HG03571 (cell line): ENCODE results near the gene DYNC1H1.

ENCODE experiments used
- ATAC-seq: cut with Tn5 transposase; IDR thresholded peaks from one replicate; pipeline ENCODE4 v1.9.1; 2021; ENCODE audit not compliant: unreplicated experiment

The DYNC1H1 gene

DNA sequence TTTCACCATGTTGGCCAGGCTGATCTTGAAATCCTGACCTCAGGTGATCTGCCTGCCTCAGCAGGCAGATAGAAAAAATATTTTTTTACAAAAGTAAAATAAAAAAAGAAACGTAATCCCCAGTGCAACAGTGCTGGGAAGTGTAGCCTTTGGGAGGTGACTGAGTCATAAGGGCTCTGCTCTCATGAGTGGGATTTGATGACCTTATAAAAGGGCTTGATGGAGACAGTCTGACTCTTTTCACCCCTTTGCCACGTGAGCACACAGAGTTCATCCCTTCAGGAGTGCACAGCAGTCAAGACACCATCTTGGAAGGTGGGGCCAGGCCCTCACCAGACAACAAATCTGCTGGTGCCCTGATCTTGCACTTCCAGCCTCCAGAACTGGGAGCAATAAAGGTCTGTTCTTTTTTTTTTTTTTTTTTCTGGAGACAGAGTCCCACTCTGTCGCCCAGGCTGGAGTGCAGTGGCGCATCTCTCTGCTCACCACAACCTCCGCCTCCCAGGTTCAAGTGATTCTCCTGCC lies 24.7 kb upstream of the DYNC1H1 start:
- ATAC-seq = no peak

- ATAC-seq = no peak
Measured at GRCh38 chr14:101944451-101944850, 19.9 kb upstream of the DYNC1H1 start.

DNA sequence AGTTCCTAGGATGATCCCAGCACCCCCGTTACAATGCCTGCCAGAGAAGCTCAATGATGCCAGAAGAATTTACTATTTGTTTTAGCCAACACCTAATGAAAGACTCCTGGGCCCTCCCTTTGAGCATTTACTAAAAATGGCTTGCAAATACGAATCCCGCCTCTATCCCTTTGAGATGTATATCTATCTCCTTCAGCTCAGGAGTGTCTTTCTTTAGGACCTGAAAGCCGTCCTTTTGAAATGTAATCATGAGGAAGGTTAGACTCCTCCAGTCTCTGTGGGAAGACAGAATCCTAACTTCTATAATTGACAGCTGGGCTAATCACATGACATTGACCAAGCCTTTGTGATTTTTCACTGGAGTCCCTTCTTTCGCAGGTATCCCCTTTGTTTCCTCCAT lies 19.2 kb upstream of the DYNC1H1 start:
- ATAC-seq = no peak

GRCh38 chr14:101947577-101947903 lies 16.8 kb upstream of the DYNC1H1 start:
- peak; percentile 2 for ATAC-seq

GRCh38 chr14:101947904-101948665 lies 16.3 kb upstream of the DYNC1H1 start:
- ATAC-seq = peak; percentile 97

DNA sequence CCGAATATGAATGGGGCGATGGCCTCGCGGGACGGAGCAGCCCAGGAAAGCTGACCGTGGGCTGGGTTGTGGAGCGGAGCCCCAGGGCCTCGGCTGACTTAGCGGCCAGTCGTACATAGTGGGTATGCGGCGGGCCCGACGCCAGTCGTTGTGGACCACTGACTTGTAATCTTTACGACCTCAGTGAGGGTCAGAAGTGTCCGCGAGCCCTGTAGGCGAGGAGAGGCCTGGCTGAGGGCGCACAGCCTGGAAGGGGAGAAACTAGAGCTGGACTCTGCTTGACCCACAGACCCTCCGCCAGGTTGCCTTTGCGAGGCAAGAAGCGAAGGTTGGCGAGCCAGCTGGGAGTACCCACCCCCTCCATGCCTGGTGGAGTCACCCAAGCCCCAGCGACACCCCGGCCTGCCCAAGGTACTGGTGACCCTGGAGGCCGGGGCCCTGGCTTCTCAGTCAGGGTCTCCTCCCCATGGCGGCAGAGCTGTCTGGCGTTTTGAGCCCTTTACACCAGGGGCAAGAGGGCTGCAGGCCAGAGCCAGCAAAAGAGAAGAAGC lies 15.6 kb upstream of the DYNC1H1 start:
- no peak for ATAC-seq

- ATAC-seq = no peak
Measured at GRCh38 chr14:101950100-101950499, 14.3 kb upstream of the DYNC1H1 start.

- ATAC-seq = no peak
Measured at GRCh38 chr14:101950516-101951215, 13.7 kb upstream of the DYNC1H1 start.

DNA sequence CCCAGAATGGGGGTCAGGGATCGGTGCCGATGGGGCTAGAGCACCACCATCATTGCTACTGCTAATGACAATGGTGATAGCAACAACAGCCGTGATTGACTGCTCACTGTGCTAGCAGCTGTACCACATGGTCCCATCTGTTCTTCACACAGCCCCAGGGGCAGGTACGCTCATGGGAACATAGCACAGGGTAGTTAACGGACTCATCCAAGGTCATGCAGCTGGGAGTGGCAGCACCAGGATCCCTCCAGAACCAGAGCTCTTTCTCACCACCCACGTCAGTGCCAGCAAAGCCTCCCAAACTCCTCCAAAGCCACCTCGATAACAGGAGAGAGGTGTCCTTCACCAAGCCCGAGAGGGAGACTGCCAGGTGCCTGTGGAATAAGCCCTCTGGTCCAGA lies 11.2 kb upstream of the DYNC1H1 start:
- ATAC-seq = no peak

- no peak for ATAC-seq
Measured at GRCh38 chr14:101954501-101954900, 9.9 kb upstream of the DYNC1H1 start.

DNA sequence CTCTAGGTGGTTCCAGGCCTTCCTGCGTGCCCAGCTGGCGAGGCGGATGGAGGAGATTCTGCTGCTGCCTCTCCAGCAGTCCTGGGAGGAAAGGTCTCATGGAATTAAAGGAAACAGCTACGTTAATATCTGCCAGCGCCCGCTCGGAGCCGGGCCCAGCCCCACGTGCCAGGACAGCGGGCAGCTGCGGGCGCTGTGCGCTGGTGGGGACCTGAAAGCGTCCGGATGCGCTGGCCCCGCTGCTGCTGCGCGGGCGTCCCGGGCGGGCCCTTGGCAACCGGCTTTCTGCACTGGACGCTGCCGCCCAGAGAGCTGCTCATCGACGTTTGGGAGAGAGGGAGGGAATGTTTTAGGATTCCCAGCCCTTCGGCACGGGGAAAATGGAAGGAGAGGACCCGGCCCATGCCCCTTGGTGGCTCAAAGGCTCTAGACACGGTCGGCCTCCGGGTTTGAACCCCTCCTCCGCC lies 8.6 kb upstream of the DYNC1H1 start:
- no peak for ATAC-seq

DNA sequence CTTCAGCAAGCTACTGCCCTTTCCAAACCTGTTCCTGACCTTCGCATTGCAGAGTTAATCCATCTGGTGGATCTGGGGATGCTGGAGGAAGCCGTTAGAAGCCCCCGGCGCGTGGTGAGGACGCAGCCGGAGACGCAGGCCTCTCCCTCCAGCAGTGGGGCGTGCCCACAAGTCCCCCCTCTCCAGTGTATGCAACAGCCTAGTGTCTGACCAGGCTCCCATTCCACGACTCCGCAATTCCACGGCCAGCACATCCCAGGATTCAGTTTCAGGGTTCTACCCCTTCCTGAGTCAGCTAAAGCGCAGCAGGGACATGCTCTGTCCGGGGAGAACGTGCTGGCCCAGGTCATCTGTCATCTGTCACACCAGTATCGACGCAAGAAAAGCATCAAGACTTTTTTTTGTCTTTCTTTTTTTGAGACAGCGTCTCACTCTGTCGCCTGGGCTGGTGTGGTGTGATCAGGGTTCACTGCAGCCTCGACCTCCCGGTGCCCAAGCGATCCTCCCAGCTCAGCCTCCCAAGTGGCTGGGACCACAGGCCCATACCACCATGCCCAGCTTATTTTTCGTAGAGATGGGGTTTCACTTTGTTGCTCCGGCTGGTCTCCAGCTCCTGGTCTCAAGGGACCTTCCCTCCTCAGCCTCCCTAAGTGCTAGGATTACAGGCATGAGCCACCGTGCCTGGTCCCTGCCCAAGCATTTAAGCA lies 8.0 kb upstream of the DYNC1H1 start:
- no peak for ATAC-seq

DNA sequence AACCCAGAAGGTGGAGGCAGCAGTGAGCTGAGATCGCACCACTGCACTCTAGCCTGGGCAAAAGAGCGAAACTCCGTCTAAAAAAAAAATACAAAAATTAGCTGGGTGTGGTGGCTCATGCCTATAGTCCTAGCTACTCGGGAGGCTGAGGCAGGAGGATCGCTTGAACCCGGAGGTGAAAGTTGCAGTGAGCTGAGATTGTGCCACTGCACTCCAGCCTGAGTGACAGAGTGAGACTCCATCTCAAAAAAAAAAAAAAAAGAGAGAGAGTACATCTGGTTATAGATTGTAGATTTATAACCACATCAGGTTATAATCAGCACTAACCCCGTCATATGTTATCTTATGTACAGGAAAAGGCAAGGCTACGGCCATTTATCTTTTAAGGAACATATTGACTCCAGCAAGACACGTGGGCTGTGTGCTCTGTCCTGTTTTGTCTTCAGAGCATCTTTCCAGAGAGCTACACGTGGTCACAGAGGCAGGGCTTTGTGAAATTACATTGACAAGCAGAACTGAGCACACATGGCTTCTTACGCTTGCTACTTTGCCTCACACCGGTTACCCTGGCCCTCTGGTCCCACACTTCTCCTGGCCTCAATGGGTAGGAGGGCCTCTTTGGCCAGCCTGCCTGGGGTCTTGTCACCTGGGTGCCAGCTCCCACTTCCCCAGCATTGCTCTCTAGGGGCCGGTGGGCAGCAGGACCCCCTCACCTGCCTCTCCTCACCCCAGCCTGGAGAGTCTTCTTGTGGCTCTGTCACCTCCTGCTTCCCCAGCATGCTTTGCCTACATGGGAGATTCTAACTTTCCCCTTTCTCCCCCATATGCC lies 6.8 kb upstream of the DYNC1H1 start:
- ATAC-seq = no peak

GRCh38 chr14:101958418-101959180 lies 5.8 kb upstream of the DYNC1H1 start:
- no peak for ATAC-seq

GRCh38 chr14:101959277-101959676 lies 5.1 kb upstream of the DYNC1H1 start:
- no peak for ATAC-seq

- ATAC-seq = no peak
Measured at GRCh38 chr14:101960225-101960624, 4.1 kb upstream of the DYNC1H1 start.

DNA sequence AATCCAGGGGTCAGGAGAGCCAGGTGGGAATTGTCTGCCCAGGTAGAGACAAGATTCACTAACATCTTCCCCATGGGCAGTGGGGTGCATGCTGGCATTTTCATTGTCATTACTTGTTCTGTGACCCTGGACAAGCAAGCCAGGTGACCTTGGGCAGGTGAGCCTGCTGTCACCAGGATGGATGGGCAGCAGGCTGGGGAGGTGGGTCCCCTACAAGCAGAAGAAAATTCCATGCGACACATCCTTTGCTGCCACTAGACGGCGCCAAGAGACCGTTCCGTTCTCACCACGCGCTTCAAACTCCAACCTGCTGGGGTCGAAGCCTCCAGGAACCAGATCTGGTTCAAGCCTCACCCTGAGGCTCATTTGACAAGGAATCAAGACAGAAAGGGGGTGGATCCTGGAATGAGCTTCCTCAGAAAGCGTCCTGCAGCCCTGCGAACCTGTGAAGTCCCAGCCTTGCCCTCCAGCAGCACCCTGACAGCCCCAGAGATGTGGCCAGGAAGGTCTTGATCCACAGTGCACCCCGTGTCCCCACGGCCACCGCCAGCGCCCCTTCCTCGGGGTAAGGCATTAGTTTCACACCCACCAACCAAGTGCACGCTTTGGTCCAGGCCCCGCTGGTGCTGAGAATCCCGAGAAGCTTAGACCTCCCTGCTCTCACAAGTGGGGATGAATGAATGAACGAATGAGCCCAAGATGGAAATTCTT lies 3.2 kb upstream of the DYNC1H1 start:
- no peak for ATAC-seq

- ATAC-seq = no peak
Measured at GRCh38 chr14:101961746-101962502, 2.4 kb upstream of the DYNC1H1 start.

GRCh38 chr14:101962503-101962874 lies 1.9 kb upstream of the DYNC1H1 start:
- ATAC-seq = no peak
